SJSA1 (cell line): ENCODE data around the gene CCZ1B. TPM values are rescaled to one million over a fixed set of nuclear protein-coding genes. Genes with fewer than 3 reads are reported as not detected.
A peak's percentile ranks its signal among the peaks of the same experiment; 100 is the strongest.
"Not testable (repeated sequence)": the region's sequence is repeated elsewhere in the genome, so short reads cannot be mapped to it uniquely, and the experiment has no call there.

Experiments used
- DNase-seq, 2 experiments: peaks; one replicate each; pipeline ENCODE4 v3.0.0-alpha.2; 2015 to 2020; ENCODE audit warnings: low spot score in 2 of 2, low read depth in 1 of 2
- H3K27ac ChIP-seq: fragments of 250-450 bp; sonication (Bioruptor Pico); 2 replicates; pipeline ENCODE4 v1.5.1; 2020; ENCODE audit warnings: mild to moderate bottlenecking, moderate library complexity
- H3K27me3 ChIP-seq: fragments of 250-450 bp; sonication (Bioruptor Pico); replicated peaks from 2 replicates; pipeline ENCODE4 v1.5.1; 2020; ENCODE audit warnings: mild to moderate bottlenecking, moderate library complexity
- H3K36me3 ChIP-seq: fragments of 250-450 bp; sonication (Bioruptor Pico); 2 replicates; pipeline ENCODE4 v1.5.1; 2020; ENCODE audit warnings: mild to moderate bottlenecking
- H3K4me1 ChIP-seq: fragments of 250-450 bp; sonication (Bioruptor Pico); replicated peaks from 2 replicates; pipeline ENCODE4 v1.6.1; 2021; ENCODE audit warnings: mild to moderate bottlenecking
- H3K4me3 ChIP-seq: fragments of 250-450 bp; sonication (Bioruptor Pico); 2 replicates; pipeline ENCODE4 v1.5.1; 2020; ENCODE audit warnings: mild to moderate bottlenecking
- H3K9me3 ChIP-seq: fragments of 250-450 bp; sonication (Bioruptor Pico); replicated peaks from 2 replicates; pipeline ENCODE4 v1.5.1; 2020; ENCODE audit warnings: mild to moderate bottlenecking
- total RNA-seq: library from RNA; depleted of rRNA; stranded (reverse); fragments of >200 nt; shearing (Covaris generic); gene quantifications from 2 replicates; pipeline ENCODE4 v1.2.3, GENCODE V29; 2014; rRNA removed

Gene CCZ1B
- total RNA-seq, result 34.1 and 44.0 TPM in 2 replicates

DNA sequence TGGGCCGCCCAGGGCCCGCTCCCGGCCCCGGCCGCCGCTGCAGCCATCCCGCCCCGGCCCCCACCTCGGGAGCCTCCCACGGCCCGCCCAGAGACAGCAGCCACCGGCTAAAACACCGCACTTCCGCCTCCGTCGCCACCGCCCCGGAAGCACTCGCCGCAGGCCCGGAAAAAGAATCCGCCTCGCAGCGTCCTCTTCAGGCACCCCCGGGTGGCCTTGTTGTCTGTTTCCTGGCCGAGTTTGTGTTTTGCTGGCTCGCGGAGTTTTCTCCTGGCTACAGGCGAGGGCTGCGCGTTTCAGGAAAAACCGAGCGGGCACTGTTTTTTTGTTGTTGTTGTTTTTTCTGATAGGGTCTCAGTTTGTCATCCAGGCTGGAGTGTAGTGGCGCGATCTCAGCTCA is at the start of gene CCZ1B:
TSS of gene CCZ1B (minus strand) at position 125 of the 400 bp plus-strand sequence. CDS start at position 47, 78 bp downstream.
- H3K4me3 ChIP-seq, H3K4me1 ChIP-seq, H3K27ac ChIP-seq, H3K9me3 ChIP-seq, H3K27me3 ChIP-seq, H3K36me3 ChIP-seq: not testable (repeated sequence)
- DNase-seq, result peak; percentile 44 to 87

DNA sequence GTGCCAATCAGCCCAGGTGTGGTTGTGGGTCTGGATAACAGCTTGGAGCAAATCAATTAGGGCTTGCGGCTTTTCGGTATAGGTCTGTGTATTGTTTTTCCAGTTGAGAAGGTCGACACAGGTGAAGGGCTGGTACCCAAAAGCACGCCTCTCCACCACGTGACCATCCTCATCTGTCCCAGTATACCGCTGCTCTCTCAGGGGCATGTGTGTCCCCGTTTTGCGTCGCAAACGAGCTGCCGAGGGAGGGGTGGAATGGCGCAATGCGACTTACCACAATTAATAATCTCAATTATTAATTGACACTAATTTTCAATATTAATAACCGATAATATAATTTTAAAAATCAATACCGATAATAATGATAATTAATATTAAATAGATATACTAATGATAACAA is 48.9 kb upstream of the CCZ1B start:
- H3K36me3 ChIP-seq, H3K27ac ChIP-seq, H3K4me3 ChIP-seq, H3K27me3 ChIP-seq, DNase-seq, H3K9me3 ChIP-seq, H3K4me1 ChIP-seq: not testable (repeated sequence)

DNA sequence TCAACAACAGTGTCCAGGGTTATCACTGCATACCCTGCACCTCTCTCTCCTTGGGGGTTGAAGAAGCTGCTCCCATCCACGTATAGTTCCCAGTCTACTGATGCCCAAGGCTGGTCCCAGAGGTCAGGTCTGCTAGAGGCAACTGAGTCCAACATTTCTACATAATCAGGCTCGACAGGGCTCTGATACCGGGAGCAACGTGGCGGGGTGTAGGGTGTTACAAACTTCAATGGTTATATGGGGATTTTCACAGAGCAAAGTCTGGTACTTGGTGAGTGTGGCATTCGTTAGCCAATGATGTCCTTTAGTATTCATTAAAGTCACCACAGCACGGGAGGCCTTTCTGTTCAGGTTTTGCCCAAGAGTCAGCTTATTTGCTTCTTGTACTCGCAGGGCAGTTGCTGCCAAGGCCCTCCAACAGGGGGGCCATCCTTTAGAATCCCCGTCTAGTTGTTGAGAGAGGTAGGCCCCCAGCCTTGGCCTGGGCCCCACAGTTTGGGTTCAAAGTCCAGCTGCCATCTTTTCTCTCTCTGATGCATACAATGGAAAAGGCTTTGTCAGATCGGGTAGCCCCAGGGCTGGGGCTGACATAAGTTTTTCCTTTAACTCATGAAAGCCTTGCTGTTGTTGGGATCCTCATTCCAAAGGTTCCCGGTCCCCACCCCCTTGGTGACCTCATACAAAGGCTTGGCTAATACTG is 46.3 kb upstream of the CCZ1B start:
- not testable (repeated sequence) for H3K27me3 ChIP-seq, H3K9me3 ChIP-seq, H3K4me1 ChIP-seq, H3K4me3 ChIP-seq, H3K36me3 ChIP-seq, DNase-seq, H3K27ac ChIP-seq

DNA sequence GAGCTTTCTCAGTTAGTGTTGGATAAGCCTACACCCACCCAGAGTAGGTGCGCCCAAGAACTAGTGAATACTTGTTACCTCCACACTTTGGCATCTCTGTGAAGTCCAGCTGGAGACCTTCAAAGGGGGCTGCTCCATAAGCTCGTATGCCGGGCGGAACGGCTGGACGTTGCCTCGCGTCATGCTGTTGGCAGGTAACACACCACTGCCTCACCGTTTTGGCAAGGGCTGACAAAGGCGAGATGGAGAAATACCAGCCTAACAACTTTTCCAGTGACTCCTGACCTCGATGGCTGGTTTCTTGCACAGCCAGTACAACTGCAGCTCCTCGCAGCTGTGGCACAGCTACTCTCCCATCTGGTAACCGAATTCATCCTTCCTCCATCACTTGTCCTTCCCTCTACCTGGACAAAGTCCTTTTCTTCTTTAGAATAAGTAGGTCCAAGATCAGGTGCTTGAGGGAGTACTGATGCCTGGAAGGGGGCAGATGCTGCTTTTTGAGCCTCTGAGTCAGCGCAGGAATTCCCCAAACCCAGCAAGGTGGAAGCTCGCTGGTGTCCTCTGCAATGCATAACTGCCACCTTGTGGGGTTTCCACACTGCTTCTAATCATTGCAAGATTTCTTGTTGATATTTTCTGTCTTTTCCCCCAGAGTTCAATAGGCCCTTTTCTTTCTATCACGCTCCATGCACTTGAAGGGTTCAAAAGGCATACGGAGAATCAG is 45.5 kb upstream of the CCZ1B start:
- not testable (repeated sequence) for H3K9me3 ChIP-seq, H3K36me3 ChIP-seq, DNase-seq, H3K4me1 ChIP-seq, H3K27ac ChIP-seq, H3K4me3 ChIP-seq, H3K27me3 ChIP-seq

DNA sequence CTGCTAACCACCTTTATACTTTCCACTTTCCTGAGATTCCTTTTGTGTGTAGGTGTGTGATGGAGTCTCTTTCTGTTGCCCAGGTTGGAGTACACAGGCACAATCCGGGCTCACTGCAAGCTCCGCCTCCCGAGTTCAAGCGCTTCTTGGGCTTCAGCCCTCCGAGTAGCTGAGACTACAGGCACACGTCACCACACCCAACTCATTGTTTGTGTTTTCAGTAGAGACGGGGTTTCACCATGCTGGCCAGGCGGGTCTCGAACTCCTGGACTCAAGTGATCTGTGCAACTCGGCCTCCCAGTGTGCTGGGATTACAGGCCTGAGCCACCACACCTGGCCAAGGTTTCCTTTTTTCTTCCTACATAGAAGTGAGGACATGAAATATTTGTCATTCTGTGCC is 38.7 kb upstream of the CCZ1B start:
- H3K27ac ChIP-seq, H3K4me1 ChIP-seq, H3K9me3 ChIP-seq, H3K4me3 ChIP-seq, DNase-seq, H3K36me3 ChIP-seq, H3K27me3 ChIP-seq: not testable (repeated sequence)

DNA sequence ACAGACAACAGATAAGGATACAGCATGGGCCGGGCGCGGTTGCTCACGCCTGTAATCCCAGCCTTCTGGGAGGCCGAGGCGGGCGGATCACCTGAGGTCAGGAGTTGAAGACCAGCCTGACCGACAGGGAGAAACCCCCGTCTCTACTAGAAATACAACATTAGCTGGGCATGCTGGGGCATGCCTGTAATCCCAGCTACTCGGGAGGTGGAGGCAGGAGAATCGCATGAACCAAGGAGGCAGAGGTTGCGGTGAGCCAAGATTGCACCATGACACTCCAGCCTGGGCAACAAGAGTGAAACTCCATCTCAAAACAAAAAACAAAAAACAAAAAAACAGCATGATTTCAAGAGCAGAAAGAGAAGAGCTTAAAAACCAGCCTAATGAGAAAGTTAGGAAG is 38.1 kb upstream of the CCZ1B start:
- H3K4me3 ChIP-seq, H3K27ac ChIP-seq: not testable (repeated sequence)

DNA sequence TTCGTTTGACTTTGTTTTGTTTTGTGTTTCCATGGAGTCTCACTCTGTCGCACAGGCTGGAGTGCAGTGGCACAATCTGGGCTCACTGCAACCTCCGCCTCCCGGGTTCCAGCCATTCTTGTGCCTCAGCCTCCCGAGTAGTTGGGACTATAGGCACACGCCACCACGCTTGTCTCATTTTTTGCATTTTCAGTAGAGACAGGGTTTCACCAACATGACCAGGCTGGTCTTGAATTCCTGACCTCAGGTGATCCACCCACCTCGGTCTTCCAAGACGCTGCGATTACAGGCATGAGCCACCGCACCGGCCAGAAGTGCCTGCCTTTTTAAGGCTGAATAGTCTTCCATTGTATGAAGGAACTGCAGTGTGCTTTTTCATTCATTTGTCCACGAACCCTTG is 36.8 kb upstream of the CCZ1B start:
- H3K36me3 ChIP-seq, H3K4me1 ChIP-seq, H3K27me3 ChIP-seq, H3K9me3 ChIP-seq, H3K4me3 ChIP-seq, H3K27ac ChIP-seq, DNase-seq: not testable (repeated sequence)

More for the DNA sequence above, 38.1 kb upstream of the CCZ1B start:
- not testable (repeated sequence) for H3K27me3 ChIP-seq, DNase-seq, H3K4me1 ChIP-seq, H3K36me3 ChIP-seq, H3K9me3 ChIP-seq

DNA sequence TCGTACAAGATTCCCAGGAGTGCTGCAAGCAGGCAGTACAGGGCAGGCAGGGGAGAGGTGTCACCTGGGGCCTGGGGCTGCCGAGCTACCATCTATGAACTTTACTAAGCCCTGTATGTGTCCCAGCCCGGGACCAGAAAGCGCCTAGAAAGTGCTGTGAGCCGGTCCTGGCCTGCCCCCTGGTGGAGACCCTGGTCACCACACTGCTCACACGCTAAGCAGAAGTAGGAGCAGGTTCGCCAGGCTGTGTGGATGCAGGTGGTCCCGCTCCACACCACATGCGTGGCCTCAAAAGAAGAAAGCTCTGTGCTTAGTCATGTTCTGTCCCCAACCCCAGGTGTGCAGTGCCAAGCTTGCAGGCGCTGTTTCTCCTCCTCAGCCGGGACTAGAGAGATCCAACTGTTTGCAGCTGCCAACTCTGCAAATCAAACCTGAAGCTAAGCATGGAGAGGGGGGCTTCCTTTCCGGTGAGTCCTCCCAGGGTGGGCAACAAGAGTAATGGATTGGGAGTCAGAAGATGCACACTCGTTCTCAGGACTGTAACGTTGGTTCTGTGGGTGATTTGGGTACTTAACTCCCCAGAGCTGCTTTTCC is 31.7 kb upstream of the CCZ1B start:
- H3K4me1 ChIP-seq, H3K4me3 ChIP-seq, H3K36me3 ChIP-seq, H3K27ac ChIP-seq, H3K27me3 ChIP-seq, H3K9me3 ChIP-seq: not testable (repeated sequence)
- DNase-seq, result peak; percentile 36 to 57

DNA sequence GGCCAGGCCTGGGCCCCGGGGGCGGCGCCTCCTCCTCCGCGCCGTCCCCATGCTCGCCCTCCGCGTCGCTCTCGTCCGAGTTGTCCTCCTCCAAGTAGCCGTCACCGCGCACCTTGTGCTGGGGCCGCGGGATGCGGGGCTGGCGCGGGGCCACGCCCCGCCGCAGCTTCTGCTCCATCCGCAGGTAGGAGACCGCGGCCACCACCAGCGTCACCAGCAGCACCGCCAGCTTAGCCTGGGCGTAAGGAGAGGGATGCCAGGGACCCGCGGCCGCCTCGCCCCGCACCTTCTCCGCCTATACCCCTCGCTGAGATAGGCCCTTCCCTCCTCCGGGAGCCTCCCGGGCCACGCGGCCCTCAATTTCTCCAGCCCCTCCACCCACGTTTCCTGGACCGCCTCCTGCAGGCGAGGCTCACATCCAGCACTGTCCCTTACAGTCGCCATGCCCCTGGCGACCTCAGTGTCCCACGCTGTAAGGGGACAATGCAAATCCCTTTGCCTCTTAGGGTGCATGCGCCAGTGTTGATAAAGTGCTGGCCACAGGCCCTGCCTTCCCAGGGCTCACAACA is 29.6 kb upstream of the CCZ1B start:
- H3K27me3 ChIP-seq, result not testable (repeated sequence)

DNA sequence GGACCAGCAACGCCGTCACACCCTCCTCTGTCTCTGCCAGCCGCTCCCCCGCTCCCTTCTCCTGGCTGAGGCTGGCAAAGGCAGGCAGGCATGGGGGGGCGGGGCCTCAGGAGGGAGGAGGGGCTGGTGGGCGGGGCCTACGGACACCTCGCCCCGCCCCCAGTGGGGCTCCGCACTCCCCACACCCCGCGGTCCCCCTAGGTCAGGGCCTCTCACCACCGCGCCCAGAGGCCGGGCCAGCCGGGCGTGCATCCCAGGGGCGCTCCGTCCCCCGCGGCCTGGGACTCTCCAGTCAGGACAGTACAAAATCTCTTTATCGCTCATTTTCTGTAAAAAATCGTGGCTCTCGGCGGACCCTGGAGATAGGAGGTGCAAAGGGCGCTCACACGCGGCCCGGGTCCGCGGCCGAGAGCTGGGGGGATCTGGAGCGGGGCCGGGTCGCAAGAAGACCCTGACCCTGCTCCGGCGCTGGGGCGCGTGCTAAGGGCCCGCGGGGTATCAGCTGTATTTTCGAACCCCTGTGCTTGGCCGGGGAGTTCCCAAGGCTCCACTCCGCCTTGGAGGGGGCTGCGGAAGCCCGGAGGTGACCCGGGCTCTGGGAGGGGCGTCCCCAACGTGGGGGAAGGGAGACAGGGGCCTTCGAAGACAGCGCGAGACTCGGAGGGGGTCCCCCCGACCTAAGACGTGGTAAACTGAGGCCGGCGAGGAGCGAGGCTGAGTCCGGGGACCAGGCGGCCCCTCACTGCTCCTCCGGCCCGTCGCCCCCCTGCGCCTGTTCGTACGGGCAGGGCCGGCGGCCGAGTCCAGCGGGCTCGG is 28.9 kb upstream of the CCZ1B start:
- not testable (repeated sequence) for H3K36me3 ChIP-seq, H3K9me3 ChIP-seq, H3K4me3 ChIP-seq, H3K27ac ChIP-seq, H3K27me3 ChIP-seq, DNase-seq, H3K4me1 ChIP-seq

More for the DNA sequence above, 29.6 kb upstream of the CCZ1B start:
- not testable (repeated sequence) for H3K4me3 ChIP-seq, H3K9me3 ChIP-seq, DNase-seq, H3K4me1 ChIP-seq, H3K36me3 ChIP-seq, H3K27ac ChIP-seq

DNA sequence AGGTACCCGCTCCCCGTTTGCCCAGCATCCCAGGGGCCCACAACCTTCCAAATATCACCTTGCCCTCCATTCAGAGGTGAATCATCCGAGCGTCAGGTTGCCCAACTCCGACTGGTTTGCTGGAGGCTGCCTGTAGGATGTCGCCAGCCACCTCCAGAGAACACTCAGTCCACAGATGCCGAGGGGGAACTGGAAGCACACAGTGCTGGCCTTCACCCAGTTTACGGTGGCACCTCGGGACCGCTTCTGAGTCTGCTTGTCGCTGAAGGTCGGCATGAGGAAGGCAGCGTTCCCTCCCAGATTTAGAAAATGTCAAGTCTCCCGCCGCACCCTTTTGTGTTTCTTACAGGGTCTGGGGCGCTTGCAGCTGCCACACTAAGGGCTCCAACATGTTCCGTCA is 27.6 kb upstream of the CCZ1B start:
- not testable (repeated sequence) for DNase-seq, H3K4me1 ChIP-seq, H3K27me3 ChIP-seq

DNA sequence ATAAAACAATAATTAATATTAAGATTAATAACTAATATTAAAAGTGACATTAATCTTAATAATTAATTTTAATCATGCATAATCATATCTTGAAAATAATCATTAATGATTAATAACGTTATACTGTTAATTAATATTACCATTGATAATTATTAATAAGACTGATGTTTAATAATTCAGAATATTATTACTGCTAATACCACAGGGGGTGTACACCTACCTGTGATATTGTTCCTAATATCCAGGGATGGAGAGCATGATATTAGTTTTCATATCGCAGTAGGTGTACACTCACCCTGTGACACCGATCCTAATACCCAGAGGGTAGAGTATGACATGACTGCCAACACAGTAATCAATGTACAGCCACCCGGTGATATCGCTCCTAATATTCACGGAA is 23.1 kb upstream of the CCZ1B start:
- H3K4me1 ChIP-seq, H3K27ac ChIP-seq, DNase-seq, H3K27me3 ChIP-seq, H3K9me3 ChIP-seq, H3K4me3 ChIP-seq, H3K36me3 ChIP-seq: not testable (repeated sequence)

More for the DNA sequence above, 27.6 kb upstream of the CCZ1B start:
- H3K27ac ChIP-seq, H3K36me3 ChIP-seq, H3K9me3 ChIP-seq, H3K4me3 ChIP-seq: not testable (repeated sequence)

DNA sequence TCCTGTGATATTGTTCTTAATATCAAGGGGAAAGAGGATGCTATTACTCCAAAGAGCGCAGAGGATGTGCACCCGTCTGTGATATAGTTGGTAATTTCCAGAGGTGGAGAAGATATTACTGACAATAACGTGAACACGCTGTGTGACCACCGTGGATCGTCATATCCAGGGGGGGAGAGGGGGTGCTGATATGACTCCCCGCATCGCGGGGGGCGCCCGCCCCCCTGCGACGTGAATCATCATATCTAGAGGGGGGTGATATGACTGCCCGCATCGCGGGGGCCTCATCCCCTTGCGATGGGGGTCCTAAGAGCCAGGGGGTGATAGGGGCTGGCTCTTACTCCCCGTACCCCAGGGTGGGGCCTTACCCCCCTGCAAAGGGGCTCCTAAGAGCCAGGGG is 21.7 kb upstream of the CCZ1B start:
- H3K4me3 ChIP-seq, H3K36me3 ChIP-seq, H3K27me3 ChIP-seq, DNase-seq, H3K4me1 ChIP-seq, H3K9me3 ChIP-seq, H3K27ac ChIP-seq: not testable (repeated sequence)
